ENCODE data around the gene FGGY. TPM values are rescaled to one million over a fixed set of nuclear protein-coding genes. Genes with fewer than 3 reads are reported as not detected.

The FGGY gene
- total RNA-seq, 2 donors from 2014 or later: 6.7 to 8.5 TPM

DNA sequence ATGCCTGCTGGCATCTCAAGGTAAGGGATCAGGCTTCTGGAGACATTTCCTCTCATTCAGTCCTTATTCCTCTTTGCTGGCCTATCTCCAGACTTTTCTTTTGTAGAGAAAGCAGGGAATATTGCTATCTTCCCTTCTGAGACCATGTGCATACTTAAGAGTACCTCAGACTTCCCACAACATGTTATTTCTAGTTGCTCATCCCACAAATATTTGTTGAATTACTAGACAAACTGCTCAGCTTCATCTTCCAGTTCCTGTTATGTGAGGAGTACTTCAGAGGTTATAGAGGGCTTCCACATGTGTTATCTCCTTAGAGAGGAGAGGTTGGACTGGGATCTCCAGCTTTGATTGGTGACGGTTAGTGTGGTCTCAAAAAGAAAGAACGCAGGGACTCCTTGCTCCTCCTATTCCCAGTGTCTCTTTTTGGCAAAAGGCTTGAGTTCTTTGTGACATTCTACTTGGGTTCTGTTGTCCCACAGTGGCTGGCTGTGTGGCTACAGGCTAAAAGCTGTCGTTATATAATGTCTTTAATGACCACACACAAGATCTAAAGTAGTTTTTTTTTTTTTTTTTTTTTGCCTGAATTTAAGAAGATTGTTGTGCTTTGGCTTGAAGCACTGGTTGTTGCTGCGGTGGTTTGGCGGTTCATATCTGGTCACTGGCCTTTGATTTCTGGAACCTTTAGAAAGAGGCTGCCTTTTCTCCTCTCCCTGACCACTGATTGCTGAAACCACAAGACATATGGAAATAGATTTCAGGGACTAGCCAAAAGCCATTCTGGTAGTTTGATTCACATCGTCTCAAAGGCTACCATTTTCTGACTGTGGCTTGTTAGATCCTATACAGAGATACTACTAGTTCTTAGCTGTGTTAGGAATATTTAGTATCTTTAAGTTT, 78.7 kb downstream of the FGGY start:
- ATAC-seq (no peak), DNase-seq (no peak)
- Mint-ChIP-seq H3K27ac (no peak overlapping the region), H3K36me3 (ENCODE audit: low read depth) (no peaks in the 10 kb centered on the region), H3K4me1 (no peaks in the 10 kb centered on the region), H3K4me3 (no peak overlapping the region), H3K27me3 (no peaks in the 10 kb centered on the region)
- no peaks in the 10 kb centered on the region for H3K9me3 ChIP-seq (ENCODE audit: control insufficient read depth, low read length, poor library complexity, severe bottlenecking)

DNA sequence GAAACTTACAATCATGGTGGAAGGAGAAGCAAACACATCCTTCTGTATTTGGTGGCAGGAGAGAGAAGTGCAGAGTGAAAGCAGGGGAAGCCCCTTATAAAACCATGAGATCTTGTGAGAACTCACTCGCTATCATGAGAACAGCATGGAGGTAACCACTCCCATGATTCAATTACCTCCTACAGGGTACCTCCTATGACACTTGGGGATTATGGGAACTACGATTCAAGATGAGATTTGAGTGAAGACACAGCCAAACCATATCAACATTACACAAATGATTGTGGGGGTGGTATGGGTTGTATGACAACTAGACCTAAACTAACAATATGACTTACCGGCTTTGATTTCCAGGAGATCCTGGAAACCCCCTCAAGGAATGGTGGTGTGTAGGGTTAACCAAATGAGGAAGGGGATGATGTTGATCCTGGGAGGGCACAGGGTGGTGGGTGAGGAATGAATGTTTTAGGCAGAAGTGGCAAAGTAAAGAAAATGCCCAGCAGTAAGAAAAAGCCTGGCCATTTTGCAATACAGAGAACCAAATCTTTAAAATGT, 80.5 kb downstream of the FGGY start:
- Mint-ChIP-seq H3K27ac (no peak overlapping the region), H3K27me3 (no peaks in the 10 kb centered on the region), H3K4me3 (no peak overlapping the region), H3K36me3 (ENCODE audit: low read depth) (no peaks in the 10 kb centered on the region), H3K4me1 (no peaks in the 10 kb centered on the region)
- ATAC-seq: no peak
- no peak for DNase-seq
- H3K9me3 ChIP-seq (ENCODE audit: control insufficient read depth, low read length, poor library complexity, severe bottlenecking): no peaks in the 10 kb centered on the region

DNA sequence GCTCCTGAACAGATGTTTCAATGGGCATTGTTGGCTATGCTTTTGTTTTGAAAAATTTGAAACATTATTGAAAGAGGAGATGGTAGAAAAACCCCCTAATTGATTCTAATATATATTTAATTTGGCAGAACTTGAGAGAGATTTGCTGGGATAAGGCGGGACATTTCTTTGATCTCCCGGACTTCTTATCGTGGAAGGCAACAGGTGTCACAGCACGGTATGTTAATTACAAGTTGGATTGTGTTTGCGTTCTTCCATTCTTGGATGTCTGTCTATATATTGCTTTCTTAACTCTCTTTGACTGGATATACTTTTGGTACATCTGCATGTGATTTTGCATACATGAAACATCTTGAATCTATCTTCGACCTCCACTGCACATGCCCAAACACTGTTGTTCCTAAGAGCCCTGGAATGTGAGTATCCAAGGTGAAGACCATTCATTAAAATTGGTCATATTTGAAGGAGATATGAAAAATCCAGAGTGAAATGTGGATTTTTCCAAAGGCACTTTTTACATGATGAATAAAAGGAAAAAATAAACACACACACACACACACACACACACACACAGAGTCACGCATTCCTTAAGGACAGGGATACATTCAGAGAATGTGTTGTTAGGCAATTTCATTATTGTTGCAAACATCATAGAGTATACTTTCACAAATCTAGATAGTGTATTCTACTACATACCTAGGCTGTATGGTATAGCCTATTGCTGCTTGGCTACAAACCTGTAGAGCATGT, 81.9 kb downstream of the FGGY start:
- Mint-ChIP-seq H3K36me3 (ENCODE audit: low read depth) (no peaks in the 10 kb centered on the region), H3K4me1 (no peaks in the 10 kb centered on the region), H3K27ac (no peak overlapping the region), H3K27me3 (no peaks in the 10 kb centered on the region), H3K4me3 (no peak overlapping the region)
- no peaks in the 10 kb centered on the region for H3K9me3 ChIP-seq (ENCODE audit: control insufficient read depth, low read length, poor library complexity, severe bottlenecking)
- DNase-seq (no peak), ATAC-seq (no peak)

DNA sequence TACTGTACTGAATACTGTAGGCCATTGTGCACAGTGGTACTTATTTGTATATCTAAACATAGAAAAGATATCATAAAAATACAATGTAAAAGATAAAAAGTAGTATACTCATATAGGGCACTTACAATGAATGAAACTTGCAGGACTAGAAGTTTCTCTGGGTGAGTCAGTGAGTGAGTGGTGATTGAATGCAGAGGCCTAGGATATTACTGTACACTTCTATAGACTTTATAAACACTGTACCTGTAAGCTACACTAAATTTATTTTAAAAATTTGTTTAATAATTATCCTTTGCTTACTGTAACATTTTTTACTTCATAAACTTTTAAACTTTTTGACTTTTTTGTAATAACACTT, 82.5 kb downstream of the FGGY start:
- Mint-ChIP-seq H3K4me1 (no peaks in the 10 kb centered on the region), H3K36me3 (ENCODE audit: low read depth) (no peaks in the 10 kb centered on the region), H3K27ac (no peak overlapping the region), H3K27me3 (no peaks in the 10 kb centered on the region), H3K4me3 (no peak overlapping the region)
- no peaks in the 10 kb centered on the region for H3K9me3 ChIP-seq (ENCODE audit: control insufficient read depth, low read length, poor library complexity, severe bottlenecking)
- no peak for ATAC-seq
- DNase-seq: no peak

DNA sequence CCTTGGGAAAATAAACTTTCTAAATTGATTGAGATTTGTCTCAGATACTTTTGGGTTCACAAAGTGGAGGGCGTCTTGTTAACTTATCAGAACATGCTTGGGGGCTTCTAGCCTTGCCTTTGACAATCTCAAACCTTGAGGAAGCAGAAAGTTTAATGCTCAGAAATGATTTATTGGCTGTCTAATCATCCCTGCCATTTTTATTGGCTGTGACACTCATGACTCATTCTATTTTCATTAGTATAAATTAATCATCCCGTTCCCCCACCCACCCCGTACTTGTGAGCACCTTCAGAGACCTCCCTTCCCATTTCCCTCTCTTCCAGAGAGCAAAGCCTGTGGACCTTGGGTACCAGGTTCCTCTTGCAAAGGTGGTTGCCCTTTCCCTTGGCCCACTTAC, 87.1 kb downstream of the FGGY start:
- no peaks in the 10 kb centered on the region for H3K4me1 Mint-ChIP-seq
- H3K36me3 Mint-ChIP-seq (ENCODE audit: low read depth): no peaks in the 10 kb centered on the region
- no peak overlapping the region for H3K27ac Mint-ChIP-seq
- no peak overlapping the region for H3K4me3 Mint-ChIP-seq
- H3K27me3 Mint-ChIP-seq: no peaks in the 10 kb centered on the region
- DNase-seq (no peak), ATAC-seq (no peak)
- no peaks in the 10 kb centered on the region for H3K9me3 ChIP-seq (ENCODE audit: control insufficient read depth, low read length, poor library complexity, severe bottlenecking)

DNA sequence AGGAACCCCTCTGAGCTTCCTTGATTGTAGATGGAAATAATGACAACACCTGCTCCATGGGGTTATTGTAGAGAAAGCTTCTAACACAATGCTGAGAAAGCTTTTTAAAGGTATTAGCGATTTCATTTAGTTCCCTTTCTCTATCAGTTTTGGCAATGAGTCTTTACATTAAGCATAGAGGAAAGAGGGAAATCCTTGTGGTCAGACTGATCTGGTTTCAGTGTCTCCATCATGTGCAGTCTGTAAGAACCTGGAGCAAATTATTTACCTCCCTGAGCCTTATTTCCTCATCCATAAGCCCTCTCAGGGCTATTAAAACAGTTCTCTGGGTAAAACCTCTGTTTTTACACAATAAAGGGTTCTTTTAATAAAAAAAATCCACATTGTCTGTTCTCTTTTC, 87.5 kb downstream of the FGGY start:
- H3K4me3 Mint-ChIP-seq: no peak overlapping the region
- ATAC-seq (no peak), DNase-seq (no peak)
- H3K9me3 ChIP-seq (ENCODE audit: control insufficient read depth, low read length, poor library complexity, severe bottlenecking): no peaks in the 10 kb centered on the region
- H3K36me3 Mint-ChIP-seq (ENCODE audit: low read depth): no peaks in the 10 kb centered on the region
- no peaks in the 10 kb centered on the region for H3K4me1 Mint-ChIP-seq
- no peak overlapping the region for H3K27ac Mint-ChIP-seq
- no peaks in the 10 kb centered on the region for H3K27me3 Mint-ChIP-seq

DNA sequence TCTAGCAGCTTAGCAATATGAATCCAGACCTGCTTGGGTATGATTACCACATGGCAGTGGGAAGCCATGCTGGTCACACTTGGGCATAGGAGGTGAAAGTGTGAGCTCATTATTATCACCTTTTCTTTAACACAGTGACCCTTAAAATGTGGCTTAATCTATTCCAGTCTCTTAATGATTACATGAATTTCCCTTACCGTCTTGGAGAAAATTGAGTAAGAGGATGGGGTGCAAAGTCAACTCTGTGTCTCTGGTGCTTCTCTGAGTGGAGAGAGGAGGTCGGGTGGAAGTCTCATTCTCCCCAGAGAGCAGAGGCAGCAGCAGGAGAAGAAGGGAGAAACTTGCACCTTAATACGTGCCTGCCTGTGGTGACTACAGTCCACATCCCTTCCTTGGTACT, 91.3 kb downstream of the FGGY start:
- ATAC-seq (no peak), DNase-seq (no peak)
- Mint-ChIP-seq H3K27me3 (no peaks in the 10 kb centered on the region), H3K36me3 (ENCODE audit: low read depth) (no peaks in the 10 kb centered on the region), H3K4me1 (no peaks in the 10 kb centered on the region), H3K4me3 (no peak overlapping the region), H3K27ac (no peak overlapping the region)
- H3K9me3 ChIP-seq (ENCODE audit: control insufficient read depth, low read length, poor library complexity, severe bottlenecking): no peaks in the 10 kb centered on the region

DNA sequence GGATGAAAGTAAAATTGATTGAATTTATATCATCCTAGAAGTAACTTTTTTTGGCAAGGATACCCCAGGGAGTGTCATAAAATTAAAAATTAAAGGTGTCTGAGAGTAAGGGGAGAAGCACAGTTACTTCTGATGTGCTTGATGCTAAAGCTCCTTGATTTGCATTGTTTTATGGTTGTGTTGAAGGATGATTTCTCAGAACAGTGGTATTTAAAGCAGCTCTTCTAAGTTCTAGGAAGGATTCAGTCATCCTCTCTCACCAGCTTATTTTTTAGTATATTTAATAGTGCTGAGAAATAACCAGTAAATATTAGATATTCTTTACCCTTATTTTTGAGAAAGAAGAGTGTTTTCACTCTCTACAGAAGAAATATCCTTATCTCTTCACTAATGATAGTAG, 93.0 kb downstream of the FGGY start:
- H3K9me3 ChIP-seq (ENCODE audit: control insufficient read depth, low read length, poor library complexity, severe bottlenecking): no peaks in the 10 kb centered on the region
- Mint-ChIP-seq H3K36me3 (ENCODE audit: low read depth) (no peaks in the 10 kb centered on the region), H3K4me1 (no peaks in the 10 kb centered on the region), H3K4me3 (no peak overlapping the region), H3K27me3 (no peaks in the 10 kb centered on the region), H3K27ac (no peak overlapping the region)
- ATAC-seq: no peak
- no peak for DNase-seq

DNA sequence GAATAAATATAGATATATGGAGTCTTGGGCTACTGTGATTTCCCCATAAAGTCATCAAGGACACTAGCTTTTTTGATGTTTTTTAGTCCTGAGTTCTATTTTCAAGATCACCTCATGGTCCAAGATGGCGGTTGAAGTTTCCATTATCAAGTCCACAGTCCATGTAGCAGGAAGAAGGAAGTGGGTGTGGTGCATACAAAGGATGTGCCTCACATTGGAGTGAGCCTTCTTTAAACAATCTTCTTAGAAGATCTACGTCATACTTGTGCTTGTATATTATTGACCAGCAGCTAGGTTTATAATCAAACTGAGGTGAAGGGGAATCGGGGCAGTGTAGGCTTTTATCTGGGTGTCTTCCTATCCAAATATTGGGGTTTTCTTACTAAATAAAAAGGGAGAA, 93.4 kb downstream of the FGGY start:
- ATAC-seq: no peak
- no peaks in the 10 kb centered on the region for H3K36me3 Mint-ChIP-seq (ENCODE audit: low read depth)

DNA sequence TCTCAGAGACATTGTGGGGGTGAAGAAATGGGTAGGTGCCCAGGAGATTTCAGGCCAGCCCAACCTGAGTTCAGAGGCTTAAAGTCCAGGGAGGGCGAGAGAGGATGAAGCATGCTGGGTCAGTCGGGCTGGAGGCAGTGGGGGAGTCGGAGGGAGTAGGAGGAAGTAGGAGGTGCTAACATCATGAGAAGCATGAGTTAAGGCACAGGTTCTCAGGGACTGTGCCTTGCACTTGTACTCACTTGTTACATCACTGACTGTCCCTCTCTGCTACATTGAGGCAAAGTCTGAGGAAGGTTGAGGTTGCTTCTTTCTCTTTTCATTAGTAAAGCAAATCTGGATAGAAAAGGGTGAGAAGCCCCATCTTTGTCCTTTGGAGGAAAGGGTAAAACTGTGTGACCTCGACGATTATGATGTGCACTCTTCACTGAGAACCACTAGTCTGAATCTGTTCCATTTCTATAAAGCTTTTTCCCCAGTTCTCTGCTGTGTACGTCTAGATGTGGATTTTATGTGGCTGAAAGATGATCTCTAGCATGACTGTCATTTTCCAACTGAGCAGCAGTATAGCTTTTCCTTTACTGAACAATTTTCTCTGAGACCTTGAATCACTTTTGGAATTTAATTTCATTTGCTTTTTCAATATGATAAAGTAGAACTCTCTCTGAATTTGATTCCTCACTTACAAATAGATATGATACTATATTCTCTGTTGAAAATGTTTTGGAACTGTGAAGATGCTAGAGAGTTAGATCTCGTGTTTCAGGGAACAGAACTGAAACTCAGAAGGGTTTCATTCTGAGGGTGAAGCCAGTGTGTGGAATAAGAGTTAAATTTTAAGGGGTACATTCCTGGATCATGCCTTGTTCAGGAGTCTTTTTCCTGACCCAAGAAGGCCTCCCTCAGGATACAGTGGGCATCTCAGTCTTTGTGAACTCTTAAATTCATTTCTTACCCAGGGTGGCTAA, 94.6 kb downstream of the FGGY start:
- no peaks in the 10 kb centered on the region for H3K36me3 Mint-ChIP-seq (ENCODE audit: low read depth)

More for the DNA sequence above, 93.4 kb downstream of the FGGY start:
- DNase-seq: no peak
- no peaks in the 10 kb centered on the region for H3K27me3 Mint-ChIP-seq
- H3K4me3 Mint-ChIP-seq: no peak overlapping the region
- no peaks in the 10 kb centered on the region for H3K4me1 Mint-ChIP-seq
- H3K27ac Mint-ChIP-seq: no peak overlapping the region
- no peaks in the 10 kb centered on the region for H3K9me3 ChIP-seq (ENCODE audit: control insufficient read depth, low read length, poor library complexity, severe bottlenecking)

DNA sequence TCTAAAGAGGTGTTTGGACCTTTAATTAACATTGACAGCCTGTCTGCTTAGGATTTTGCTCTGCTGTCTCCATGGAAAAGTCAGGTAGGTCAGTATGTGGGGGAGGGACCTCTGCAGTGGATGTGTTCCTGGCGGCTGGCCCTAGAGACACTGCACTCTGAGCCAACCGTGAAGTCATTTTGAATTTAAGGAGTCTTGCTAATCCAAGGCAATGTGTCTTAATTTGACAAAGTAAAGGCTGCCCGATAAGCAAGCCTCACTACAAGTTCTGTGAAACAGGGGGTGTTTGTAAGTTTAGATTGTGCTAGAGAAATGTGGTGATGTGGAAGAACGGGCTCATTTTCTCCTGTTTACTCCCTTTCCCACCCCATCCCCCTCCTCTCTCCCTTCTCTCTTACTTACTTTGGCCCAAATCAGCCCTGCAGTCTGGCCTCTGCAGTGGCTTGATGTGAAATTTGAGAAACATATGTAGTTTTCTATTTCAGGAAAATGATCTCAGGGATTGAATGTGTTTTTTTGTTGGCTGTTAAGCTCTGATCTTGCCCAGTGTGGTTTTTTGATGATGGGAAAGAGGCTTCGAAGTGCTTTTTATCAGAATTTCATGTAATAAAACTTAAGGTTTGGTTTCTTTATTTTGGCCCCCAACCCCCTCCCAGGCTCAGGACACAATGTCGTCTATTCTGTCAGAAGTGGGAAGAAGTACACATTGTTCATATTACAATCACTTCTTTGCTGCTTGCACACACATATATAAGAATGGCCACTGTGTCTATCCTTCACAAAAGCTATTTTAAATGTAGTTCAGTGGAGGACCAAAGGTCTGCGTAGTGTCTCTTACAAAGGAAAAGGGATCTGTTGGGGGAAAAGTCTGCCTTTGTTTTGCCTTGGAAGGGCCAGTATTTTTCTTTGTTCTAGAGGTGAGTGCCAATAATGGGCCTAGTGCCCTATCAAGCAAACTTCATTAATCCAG, 96.6 kb downstream of the FGGY start:
- no peak overlapping the region for H3K27ac Mint-ChIP-seq
- DNase-seq (no peak), ATAC-seq (no peak)
- no peaks in the 10 kb centered on the region for H3K9me3 ChIP-seq (ENCODE audit: control insufficient read depth, low read length, poor library complexity, severe bottlenecking)
- H3K4me1 Mint-ChIP-seq: no peaks in the 10 kb centered on the region
- H3K4me3 Mint-ChIP-seq: no peak overlapping the region
- no peaks in the 10 kb centered on the region for H3K27me3 Mint-ChIP-seq
- no peaks in the 10 kb centered on the region for H3K36me3 Mint-ChIP-seq (ENCODE audit: low read depth)

More for the DNA sequence above, 94.6 kb downstream of the FGGY start:
- ATAC-seq (no peak), DNase-seq (no peak)
- Mint-ChIP-seq H3K4me1 (no peaks in the 10 kb centered on the region), H3K27me3 (no peaks in the 10 kb centered on the region), H3K4me3 (no peak overlapping the region), H3K27ac (no peak overlapping the region)
- H3K9me3 ChIP-seq (ENCODE audit: control insufficient read depth, low read length, poor library complexity, severe bottlenecking): no peaks in the 10 kb centered on the region
